Peyer's patch (tissue), 4 donors: ENCODE data around the gene KRTAP5-2. TPM values are rescaled to one million over a fixed set of nuclear protein-coding genes. Genes with fewer than 3 reads are reported as not detected.

Experiments used
- DNase-seq, 3 donors: peaks; one replicate each; pipeline ENCODE4 v3.0.0-alpha.2; 2017 to 2019
- H3K27ac ChIP-seq, 4 donors: fragments of 200-600 bp; sonication (generic); one replicate each; pipeline ENCODE4 v1.5.1; 2016 to 2019
- H3K27me3 ChIP-seq, 2 donors: fragments of 200-600 bp; sonication (generic); one replicate each; pipeline ENCODE4 v1.5.1; 2019
- H3K36me3 ChIP-seq, 3 donors: fragments of 200-600 bp; sonication (generic); one replicate each; pipeline ENCODE4 v1.5.1; 2016 to 2019
- H3K4me1 ChIP-seq, 4 donors: fragments of 200-600 bp; sonication (generic); one replicate each; pipeline ENCODE4 v1.5.1; 2016 to 2019
- H3K4me3 ChIP-seq, 4 donors: fragments of 200-600 bp; sonication (generic); 1 replicate in 3 of 4; 2 replicates in 1 of 4; pipeline ENCODE4 v1.5.1; 2016 to 2019; ENCODE audit warnings: mild to moderate bottlenecking in 1 of 4
- H3K9me3 ChIP-seq, 4 donors: fragments of 200-600 bp; sonication (generic); one replicate each; pipeline ENCODE4 v1.5.1; 2016 to 2019; ENCODE audit warnings: mild to moderate bottlenecking in 1 of 4
- CTCF ChIP-seq, 6 experiments: fragments of 450-650 bp in 4 of 6; fragments of 200-600 bp in 2 of 6; sonication (generic) in 1 of 6; IDR thresholded peaks; one replicate each; pipeline ENCODE4 v1.5.1; 2017 to 2019; ENCODE audit warnings: antibody characterized with exemption in 6 of 6, mild to moderate bottlenecking in 3 of 6, moderate library complexity in 1 of 6
- POLR2A ChIP-seq, 2 donors: fragments of 450-650 bp; IDR thresholded peaks; one replicate each; pipeline ENCODE4 v1.5.1; 2017; ENCODE audit warnings: antibody characterized with exemption in 2 of 2, mild to moderate bottlenecking in 2 of 2, moderate library complexity in 2 of 2
- total RNA-seq, 4 donors: library from RNA; depleted of rRNA; stranded (reverse); fragments of >200 nt; gene quantifications; one replicate each; pipeline ENCODE4 v1.1.0, GENCODE V29; 2016

The KRTAP5-2 gene
- total RNA-seq, 4 donors from 2014 or later: not detected

- H3K27me3 ChIP-seq: peaks cover 0 to 8% of the 10 kb centered on the region in 2 donors
- no peak for DNase-seq
- TF ChIP-seq POLR2A (IDR thresholded peaks at IDR 0.05) (no peak), CTCF (IDR thresholded peaks at IDR 0.05) (no peak)
- H3K4me1 ChIP-seq: peaks cover 0 to 29% (median 25%) of the 10 kb centered on the region in 4 donors
- H3K27ac ChIP-seq: peak overlapping the region in 3 of 4 donors; percentile 5 to 55 (median 23)
- no peaks in the 10 kb centered on the region for H3K36me3 ChIP-seq
- no peaks in the 10 kb centered on the region for H3K9me3 ChIP-seq
- H3K4me3 ChIP-seq: peak overlapping the region in 3 of 4 donors; percentile 42 to 61 (median 53)
Measured at GRCh38 chr11:1547467-1548098, 50.5 kb downstream of the KRTAP5-2 start.

Other genes starting within 250 kb of the KRTAP5-2 start
- gene BRSK2, start 208.4 kb downstream of the KRTAP5-2 start, total RNA-seq: 1 to 10 TPM in 1 of 4 donors, under 1 TPM in 2, not detected in 1; 0.35 to 6.4 (median 0.40) TPM
- 10 to 100 TPM; 34.7 to 50.4 (median 40.5) TPM for gene MOB2, start 111.5 kb downstream of the KRTAP5-2 start, total RNA-seq
- 10 to 100 TPM in 3 of 4 donors, 1 to 10 TPM in 1; 2.5 to 18.4 (median 13.2) TPM for gene DUSP8, start 26.0 kb downstream of the KRTAP5-2 start, total RNA-seq
- gene KRTAP5-1, start 13.0 kb downstream of the KRTAP5-2 start, total RNA-seq: not detected
- not detected for gene KRTAP5-3, start 10.2 kb upstream of the KRTAP5-2 start, total RNA-seq
- gene KRTAP5-4, start 23.8 kb upstream of the KRTAP5-2 start, total RNA-seq: not detected
- not detected for gene KRTAP5-5, start 31.5 kb upstream of the KRTAP5-2 start, total RNA-seq
- gene KRTAP5-6, start 98.9 kb upstream of the KRTAP5-2 start, total RNA-seq: not detected
- 1 to 10 TPM in 3 of 4 donors, under 1 TPM in 1; 0.88 to 5.0 (median 3.4) TPM for gene IFITM10, start 152.3 kb upstream of the KRTAP5-2 start, total RNA-seq
- 1,000 to 10,000 TPM in 2 of 4 donors, 100 to 1,000 TPM in 2; 129 to 1,688 (median 1,221) TPM for gene CTSD, start 165.6 kb upstream of the KRTAP5-2 start, total RNA-seq
- gene SYT8, start 236.7 kb upstream of the KRTAP5-2 start, total RNA-seq: 10 to 100 TPM in 3 of 4 donors, not detected in 1; 21.3 to 57.6 (median 44.6) TPM
- 10 to 100 TPM in 1 of 4 donors, 1 to 10 TPM in 2, not detected in 1; 4.7 to 23.9 (median 9.3) TPM for gene TNNI2, start 240.7 kb upstream of the KRTAP5-2 start, total RNA-seq